Smooth muscle cell (in vitro differentiated cells): ENCODE results near the gene CARHSP1. TPM values are rescaled to one million over a fixed set of nuclear protein-coding genes. Genes with fewer than 3 reads are reported as not detected.

ENCODE experiments used
- DNase-seq: peaks from one replicate; lab custom pipeline; 2025; ENCODE audit not compliant: unreplicated experiment; lab: John Stamatoyannopoulos, UW
- H2AFZ ChIP-seq: fragments of 200-600 bp; sonication (generic); 2 replicates; pipeline ENCODE4 v1.6.0; 2016; ENCODE audit warnings: antibody characterized with exemption, low read depth, mild to moderate bottlenecking
- H3F3A ChIP-seq: fragments of 200-600 bp; sonication (generic); 2 replicates; pipeline ENCODE4 v1.6.0; 2017; ENCODE audit warnings: antibody characterized with exemption, low read depth
- H3K27ac ChIP-seq: fragments of 200-600 bp; sonication (generic); 2 replicates; pipeline ENCODE4 v1.5.1; 2016; ENCODE audit warnings: low read depth, mild to moderate bottlenecking
- H3K27me3 ChIP-seq: fragments of 200-600 bp; sonication (generic); 2 replicates; pipeline ENCODE4 v1.6.1; 2016; ENCODE audit warnings: low read depth, mild to moderate bottlenecking
- H3K36me3 ChIP-seq: fragments of 200-600 bp; sonication (generic); 2 replicates; pipeline ENCODE4 v1.5.1; 2016; ENCODE audit warnings: low read depth
- H3K4me1 ChIP-seq: fragments of 200-600 bp; sonication (generic); 2 replicates; pipeline ENCODE4 v1.5.1; 2016; ENCODE audit warnings: low read depth
- H3K4me2 ChIP-seq: fragments of 200-600 bp; sonication (generic); 2 replicates; pipeline ENCODE4 v1.6.0; 2016; ENCODE audit warnings: mild to moderate bottlenecking
- H3K4me3 ChIP-seq: fragments of 200-600 bp; sonication (generic); 2 replicates; pipeline ENCODE4 v1.5.1; 2016; ENCODE audit warnings: mild to moderate bottlenecking
- H3K79me2 ChIP-seq: fragments of 200-600 bp; sonication (generic); 2 replicates; pipeline ENCODE4 v1.6.0; 2016; ENCODE audit warnings: low read depth, mild to moderate bottlenecking
- H3K9ac ChIP-seq: fragments of 200-600 bp; sonication (generic); 2 replicates; pipeline ENCODE4 v1.6.0; 2016; ENCODE audit warnings: low read depth
- H3K9me3 ChIP-seq: fragments of 200-600 bp; sonication (generic); replicated peaks from 2 replicates; pipeline ENCODE4 v1.5.1; 2016; ENCODE audit warnings: low read depth
- H4K20me1 ChIP-seq: fragments of 200-600 bp; sonication (generic); 2 replicates; pipeline ENCODE4 v1.6.0; 2016; ENCODE audit warnings: low read depth
- CTCF ChIP-seq: fragments of 200-600 bp; sonication (generic); IDR thresholded peaks from 2 replicates; pipeline ENCODE4 v1.5.1; 2017; ENCODE audit warnings: borderline replicate concordance, mild to moderate bottlenecking, antibody characterized with exemption; ENCODE audit not compliant: insufficient read depth, poor library complexity, severe bottlenecking
- WGBS: methylation state at CpG from one replicate; pipeline ENCODE4 v1.1.7; 2016; ENCODE audit warnings: low lambda C conversion rate; 5-methylcytosine and 5-hydroxymethylcytosine counted together
- polyA plus RNA-seq: library from polyadenylated mRNA; unstranded; fragments of >200 nt; fragmentation: Nextera tagmentation; extraction: Ambion mirVana; gene quantifications from 2 replicates; pipeline ENCODE4 v1.2.1, GENCODE V29; 2016
- total RNA-seq: library from RNA; depleted of rRNA; stranded (reverse); fragments of >200 nt; gene quantifications from 2 replicates; pipeline ENCODE4 v1.2.3, GENCODE V29; 2014

Gene CARHSP1
- total and polyA plus RNA-seq, 2 experiments from 2014 or later, result 62.6 to 94.0 TPM

DNA sequence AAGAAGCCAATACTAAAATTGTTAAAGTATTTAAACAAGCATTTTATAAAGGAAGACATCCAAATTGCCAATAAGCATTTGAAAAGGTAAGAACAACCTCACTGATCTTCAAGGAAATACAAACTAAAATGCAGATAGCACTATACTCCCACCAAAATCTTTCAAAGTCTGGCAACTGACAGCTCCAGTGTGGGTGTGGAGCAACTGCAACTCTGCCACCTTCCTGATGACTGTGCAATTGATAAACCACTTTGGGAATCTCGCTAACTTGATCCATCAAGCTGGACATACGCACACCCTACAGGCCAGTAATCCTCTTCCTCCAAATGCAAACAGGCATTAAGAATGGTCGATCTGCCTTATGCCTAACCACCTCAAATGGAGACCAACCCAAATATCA is 45.3 kb upstream of the CARHSP1 start:
- H3K27ac ChIP-seq, result no peak overlapping the region
- H2AFZ ChIP-seq, result no peak overlapping the region
- H3K4me3 ChIP-seq, result no peak overlapping the region
- H3F3A ChIP-seq, result peaks cover 15% of the 10 kb centered on the region
- H3K79me2 ChIP-seq, result peaks cover 83% of the 10 kb centered on the region
- no peaks in the 10 kb centered on the region for H3K27me3 ChIP-seq
- peaks cover 28% of the 10 kb centered on the region for H3K36me3 ChIP-seq
- H3K9me3 ChIP-seq, result no peaks in the 10 kb centered on the region
- H3K9ac ChIP-seq, result no peak overlapping the region
- no peak overlapping the region for H3K4me2 ChIP-seq
- TF ChIP-seq CTCF, result no peak
- peaks cover 98% of the 10 kb centered on the region for H4K20me1 ChIP-seq
- WGBS, result 98% methylated on average over 3 of the region's 3 CpGs
- no peak for DNase-seq
- H3K4me1 ChIP-seq, result no peaks in the 10 kb centered on the region

GRCh38 chr16:8912793-8913192 is 44.0 kb upstream of the CARHSP1 start:
- Histone ChIP-seq H3K4me2 (no peak overlapping the region), H3K9ac (no peak overlapping the region), H3K27me3 (no peaks in the 10 kb centered on the region), H3K79me2 (peaks cover 78% of the 10 kb centered on the region), H3K27ac (no peak overlapping the region), H2AFZ (no peak overlapping the region), H3F3A (peaks cover 16% of the 10 kb centered on the region), H4K20me1 (peaks cover 98% of the 10 kb centered on the region), H3K36me3 (peaks cover 22% of the 10 kb centered on the region), H3K4me1 (no peaks in the 10 kb centered on the region), H3K4me3 (no peak overlapping the region), H3K9me3 (no peaks in the 10 kb centered on the region)
- TF ChIP-seq CTCF, result no peak
- WGBS, result 93% methylated on average over 4 of the region's 4 CpGs
- no peak for DNase-seq

GRCh38 chr16:8910811-8911210 is 42.0 kb upstream of the CARHSP1 start:
- 88% methylated on average over 1 of the region's 1 CpG for WGBS
- H3K36me3 ChIP-seq, result peaks cover 19% of the 10 kb centered on the region
- no peak overlapping the region for H3K4me2 ChIP-seq

More at GRCh38 chr16:8910811-8911210, 42.0 kb upstream of the CARHSP1 start:
- Histone ChIP-seq H2AFZ (no peak overlapping the region), H3K9me3 (no peaks in the 10 kb centered on the region), H3K4me3 (no peak overlapping the region), H3K27me3 (no peaks in the 10 kb centered on the region), H3K4me1 (no peaks in the 10 kb centered on the region), H3K27ac (no peak overlapping the region), H3K9ac (no peak overlapping the region), H4K20me1 (peaks cover 100% of the 10 kb centered on the region), H3F3A (peaks cover 16% of the 10 kb centered on the region), H3K79me2 (peaks cover 61% of the 10 kb centered on the region)
- no peak for DNase-seq
- TF ChIP-seq CTCF, result no peak
